H1 (cell line): ENCODE results near the gene WASHC3. TPM values are rescaled to one million over a fixed set of nuclear protein-coding genes. Genes with fewer than 3 reads are reported as not detected.
A peak's percentile ranks its signal among the peaks of the same experiment; 100 is the strongest.

Source experiments
- ASH2L ChIP-seq: fragments of 200-600, 300-600 bp; sonication (generic); IDR thresholded peaks from one replicate; pipeline ENCODE4 v1.7.1; 2017; ENCODE audit warnings: low read length
- CBX8 ChIP-seq: fragments of 300-800, 300-1000 bp; sonication (generic); IDR thresholded peaks from 2 replicates; pipeline ENCODE4 v1.7.1; 2016; ENCODE audit warnings: low read depth, low read length, borderline replicate concordance
- CHD1 ChIP-seq: IDR thresholded peaks from 2 replicates; pipeline ENCODE4 v1.6.1; 2012; ENCODE audit warnings: low read depth, low read length, improper control_type of control experiment
- CTBP2 ChIP-seq: IDR thresholded peaks from 2 replicates; pipeline ENCODE4 v1.7.0; 2011; ENCODE audit warnings: borderline replicate concordance, mild to moderate bottlenecking, moderate library complexity, mixed read lengths, low read length; ENCODE audit not compliant: insufficient read depth, insufficient read length
- GABPA ChIP-seq: IDR thresholded peaks from 2 replicates; pipeline ENCODE4 v1.6.1; 2011; ENCODE audit warnings: mild to moderate bottlenecking, low read length, moderate library complexity, borderline replicate concordance; ENCODE audit not compliant: insufficient read depth
- HDAC6 ChIP-seq: IDR thresholded peaks from one replicate; pipeline ENCODE4 v1.7.1; 2012; ENCODE audit warnings: low read depth, mild to moderate bottlenecking, inconsistent platforms, low read length, moderate library complexity
- JUN ChIP-seq: IDR thresholded peaks from 2 replicates; pipeline ENCODE4 v1.6.1; 2011; ENCODE audit warnings: low read depth, mild to moderate bottlenecking, improper control_type of control experiment, low read length
- JUND ChIP-seq: IDR thresholded peaks from 2 replicates; pipeline ENCODE4 v1.6.1; 2011; ENCODE audit warnings: mild to moderate bottlenecking, improper control_type of control experiment, low read length
- NRF1 ChIP-seq: IDR thresholded peaks from 2 replicates; pipeline ENCODE4 v1.6.1; 2011; ENCODE audit warnings: mild to moderate bottlenecking, low read depth, low read length, improper control_type of control experiment
- PHF8 ChIP-seq: fragments of 200-600 bp; sonication (generic); conservative IDR thresholded peaks from 2 replicates; pipeline ENCODE4 v1.7.1; 2012; ENCODE audit warnings: low read depth, mild to moderate bottlenecking, inconsistent platforms, low read length, moderate library complexity
- RBBP5 ChIP-seq: IDR thresholded peaks from 2 replicates; pipeline ENCODE4 v1.7.1; 2012; ENCODE audit warnings: low read depth, mild to moderate bottlenecking, inconsistent platforms, low read length, moderate library complexity, borderline replicate concordance
- RXRA ChIP-seq: IDR thresholded peaks from 2 replicates; pipeline ENCODE4 v1.6.1; 2011; ENCODE audit warnings: low read depth, mild to moderate bottlenecking, low read length, moderate library complexity; ENCODE audit not compliant: insufficient read depth
- SAP30 ChIP-seq: fragments of 300-600 bp; sonication (generic); IDR thresholded peaks from 2 replicates; pipeline ENCODE4 v1.7.1; 2012; ENCODE audit warnings: low read length, moderate library complexity, mild to moderate bottlenecking, inconsistent platforms; ENCODE audit not compliant: insufficient read depth, insufficient replicate concordance
- SIRT6 ChIP-seq: IDR thresholded peaks from one replicate; pipeline ENCODE4 v1.7.1; 2012; ENCODE audit warnings: low read length, inconsistent platforms
- SP1 ChIP-seq: IDR thresholded peaks from 2 replicates; pipeline ENCODE4 v1.6.1; 2011; ENCODE audit warnings: low read depth, low read length
- SP2 ChIP-seq: IDR thresholded peaks from 2 replicates; pipeline ENCODE4 v1.6.1; 2012; ENCODE audit warnings: mild to moderate bottlenecking, low read length, inconsistent platforms
- SP4 ChIP-seq: IDR thresholded peaks from 2 replicates; pipeline ENCODE4 v1.6.1; 2012; ENCODE audit warnings: low read length, inconsistent platforms
- SUZ12 ChIP-seq: fragments of 200-600 bp; sonication (generic); IDR thresholded peaks from 2 replicates; pipeline ENCODE4 v1.6.1; 2012; ENCODE audit warnings: mild to moderate bottlenecking, inconsistent platforms, low read length, moderate library complexity, mixed read lengths
- TAF1 ChIP-seq: IDR thresholded peaks from 2 replicates; pipeline ENCODE4 v1.6.1; 2011; ENCODE audit warnings: mild to moderate bottlenecking, low read depth, low read length
- YY1 ChIP-seq: IDR thresholded peaks from 2 replicates; pipeline ENCODE4 v1.6.1; 2011; ENCODE audit warnings: low read depth, mild to moderate bottlenecking, low read length
- polyA plus RNA-seq, 7 experiments: library from polyadenylated mRNA; depleted of rRNA in 3 of 7; stranded (reverse) in 5 of 7; unstranded in 2 of 7; fragments of >200 nt in 5 of 7; fragments of 200-250 nt in 2 of 7; gene quantifications; 1 replicate in 5 of 7; 2 replicates in 1 of 7; 4 replicates in 1 of 7; pipeline versions ENCODE4 v1.2.1 to v1.2.3, GENCODE V29; 2011 to 2013; ENCODE audit warnings: missing spikeins in 2 of 7, mixed read lengths in 2 of 7
- total RNA-seq: library from RNA; stranded (reverse); fragmentation: NEBNext Ultra II Directional; extraction: Animal tissue kit (Norgen Biotek cat#: 25700); gene quantifications from 2 replicates; pipeline ENCODE4 v1.2.1, GENCODE V29; 2021
- TF ChIP-seq, protein P1 (sequence below): IDR thresholded peaks from 2 replicates; pipeline ENCODE4 v1.6.1; 2012; ENCODE audit warnings: low read length, inconsistent platforms
- TF ChIP-seq, protein P2 (sequence below): IDR thresholded peaks from 2 replicates; pipeline ENCODE4 v1.6.1; 2012; ENCODE audit warnings: inconsistent platforms

WASHC3 gene
- total and polyA plus RNA-seq, 2 of the 8 experiments (the other 6 are each of a cell fraction or from before 2014, with no cell fraction given) = 7.4 to 8.3 TPM

DNA sequence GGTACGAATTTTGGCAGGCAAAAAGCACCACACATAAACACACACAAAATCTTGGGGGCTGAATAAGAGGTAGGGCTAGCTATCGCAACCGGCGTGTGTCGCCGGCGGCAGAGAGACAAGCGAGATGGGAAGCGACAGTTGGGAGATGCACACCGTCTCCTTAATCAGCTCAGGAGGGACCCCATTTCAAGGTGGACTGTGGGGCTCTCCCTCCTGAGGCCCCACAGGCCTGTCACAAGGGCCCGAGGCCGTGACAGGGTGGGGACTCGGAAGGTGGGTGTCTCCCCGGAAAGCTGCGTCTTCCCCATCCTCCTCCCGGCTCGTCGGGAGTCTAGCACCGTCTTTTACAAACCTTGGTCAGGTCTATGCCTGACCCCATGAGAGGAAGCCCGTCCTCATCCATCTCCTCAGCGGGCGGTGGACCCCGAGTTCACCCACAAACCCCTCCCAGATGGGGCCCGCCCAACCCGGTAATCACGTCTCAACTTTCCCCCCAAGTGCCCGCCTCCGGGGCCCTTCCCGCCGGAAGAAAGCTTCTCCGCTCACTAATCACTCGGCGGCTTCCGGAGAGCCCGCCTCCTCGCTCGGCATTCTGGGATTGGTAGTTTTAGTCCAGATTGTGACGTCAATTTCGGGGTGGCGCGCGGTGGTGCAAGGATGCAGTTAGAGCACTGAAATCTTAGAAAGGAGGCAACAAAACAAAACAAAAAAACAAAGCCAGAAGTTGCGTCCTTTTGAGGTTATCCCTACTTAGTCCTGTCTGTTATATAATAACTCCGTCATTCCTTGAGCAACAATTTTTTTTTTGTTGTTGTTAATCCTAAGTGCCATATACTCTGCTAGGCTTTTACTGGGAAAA lies at the start of gene WASHC3 (continued):
- TF ChIP-seq JUND (peak; percentile 28; the same call in 1 of the 2 replicates), HDAC6 (no peak), RBBP5 (no peak), JUN (no peak), YY1 (no peak), TAF1 (peak; percentile 65), RXRA (no peak), CHD1 (no peak), ASH2L (peak; percentile 37), NRF1 (no peak), SP2 (no peak), SP1 (peak; percentile 45; the same call in 1 of the 2 replicates), PHF8 (peak; percentile 71), SP4 (no peak), CTBP2 (no peak), SIRT6 (no peak), SAP30 (peak; percentile 46), CBX8 (no peak), GABPA (peak; percentile 80; the same call in 1 of the 2 replicates), SUZ12 (no peak)
- TF ChIP-seq, protein P1, sequence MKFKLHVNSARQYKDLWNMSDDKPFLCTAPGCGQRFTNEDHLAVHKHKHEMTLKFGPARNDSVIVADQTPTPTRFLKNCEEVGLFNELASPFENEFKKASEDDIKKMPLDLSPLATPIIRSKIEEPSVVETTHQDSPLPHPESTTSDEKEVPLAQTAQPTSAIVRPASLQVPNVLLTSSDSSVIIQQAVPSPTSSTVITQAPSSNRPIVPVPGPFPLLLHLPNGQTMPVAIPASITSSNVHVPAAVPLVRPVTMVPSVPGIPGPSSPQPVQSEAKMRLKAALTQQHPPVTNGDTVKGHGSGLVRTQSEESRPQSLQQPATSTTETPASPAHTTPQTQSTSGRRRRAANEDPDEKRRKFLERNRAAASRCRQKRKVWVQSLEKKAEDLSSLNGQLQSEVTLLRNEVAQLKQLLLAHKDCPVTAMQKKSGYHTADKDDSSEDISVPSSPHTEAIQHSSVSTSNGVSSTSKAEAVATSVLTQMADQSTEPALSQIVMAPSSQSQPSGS = no peak
- TF ChIP-seq, protein P2, sequence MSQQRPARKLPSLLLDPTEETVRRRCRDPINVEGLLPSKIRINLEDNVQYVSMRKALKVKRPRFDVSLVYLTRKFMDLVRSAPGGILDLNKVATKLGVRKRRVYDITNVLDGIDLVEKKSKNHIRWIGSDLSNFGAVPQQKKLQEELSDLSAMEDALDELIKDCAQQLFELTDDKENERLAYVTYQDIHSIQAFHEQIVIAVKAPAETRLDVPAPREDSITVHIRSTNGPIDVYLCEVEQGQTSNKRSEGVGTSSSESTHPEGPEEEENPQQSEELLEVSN = no peak
